Stimulated activated naive B cell treated with anti-CD40 and anti-IgM and Interleukin-4, amounts not matched to agents 10 μg/mL and 1 μg/mL and 100 μg/mL, for 72 hours (primary cell): ENCODE measurements around the gene LDAH.

Experiments used
- ATAC-seq, 2 donors: fragments of 150-1000 bp; cut with Tn5 transposase; replicated peaks; 2 replicates each; pipeline ENCODE4 v1.10.0; 2021; ENCODE audit warnings: moderate library complexity in 1 of 2
- DNase-seq: peaks from one replicate; pipeline ENCODE4 v3.0.0; 2021
- H3K27ac Mint-ChIP-seq: one replicate; pipeline ENCODE4 v1.8.0; 2022; ENCODE audit warnings: mild to moderate bottlenecking, mixed read lengths
- H3K27me3 Mint-ChIP-seq, 2 donors: one replicate each; pipeline ENCODE4 v1.8.0; 2022; ENCODE audit warnings: mixed read lengths in 2 of 2
- H3K36me3 Mint-ChIP-seq, 2 donors: one replicate each; pipeline ENCODE4 v1.8.0; 2022; ENCODE audit warnings: mixed read lengths in 2 of 2, mild to moderate bottlenecking in 1 of 2
- H3K4me1 Mint-ChIP-seq, 2 donors: one replicate each; pipeline ENCODE4 v1.8.0; 2022; ENCODE audit warnings: mixed read lengths in 2 of 2, mild to moderate bottlenecking in 1 of 2
- H3K4me3 Mint-ChIP-seq, 2 donors: one replicate each; pipeline ENCODE4 v1.8.0; 2022; ENCODE audit warnings: mild to moderate bottlenecking in 2 of 2, mixed read lengths in 2 of 2, moderate library complexity in 1 of 2
- H3K9me3 Mint-ChIP-seq, 2 donors: one replicate each; pipeline ENCODE4 v1.8.0; 2022; ENCODE audit warnings: mixed read lengths in 2 of 2, mild to moderate bottlenecking in 1 of 2

LDAH gene

GRCh38 chr2:20696366-20696765, 126.5 kb downstream of the LDAH start:
- Mint-ChIP-seq H3K4me1 (peaks cover 6 to 23% of the 10 kb centered on the region in 2 donors), H3K9me3 (no peaks in the 10 kb centered on the region), H3K4me3 (no peak overlapping the region), H3K36me3 (peaks cover 11 to 34% of the 10 kb centered on the region in 2 donors), H3K27me3 (no peaks in the 10 kb centered on the region), H3K27ac (no peak overlapping the region)
- DNase-seq, result no peak
- no peak for ATAC-seq

- no peak for DNase-seq
- Mint-ChIP-seq H3K4me3 (no peak overlapping the region), H3K27me3 (no peaks in the 10 kb centered on the region), H3K9me3 (no peaks in the 10 kb centered on the region), H3K27ac (no peak overlapping the region), H3K4me1 (peaks cover 2 to 9% of the 10 kb centered on the region in 2 donors), H3K36me3 (peaks cover 26 to 48% of the 10 kb centered on the region in 2 donors)
- ATAC-seq, result no peak
Measured at GRCh38 chr2:20693317-20693716, 129.6 kb downstream of the LDAH start.

GRCh38 chr2:20692081-20692480, 130.8 kb downstream of the LDAH start:
- peaks cover 34 to 49% of the 10 kb centered on the region in 2 donors for H3K36me3 Mint-ChIP-seq
- H3K27me3 Mint-ChIP-seq, result no peaks in the 10 kb centered on the region
- peaks cover 2 to 9% of the 10 kb centered on the region in 2 donors for H3K4me1 Mint-ChIP-seq
- no peak for ATAC-seq
- no peak for DNase-seq
- no peak overlapping the region for H3K4me3 Mint-ChIP-seq
- H3K9me3 Mint-ChIP-seq, result no peaks in the 10 kb centered on the region
- no peak overlapping the region for H3K27ac Mint-ChIP-seq

DNA sequence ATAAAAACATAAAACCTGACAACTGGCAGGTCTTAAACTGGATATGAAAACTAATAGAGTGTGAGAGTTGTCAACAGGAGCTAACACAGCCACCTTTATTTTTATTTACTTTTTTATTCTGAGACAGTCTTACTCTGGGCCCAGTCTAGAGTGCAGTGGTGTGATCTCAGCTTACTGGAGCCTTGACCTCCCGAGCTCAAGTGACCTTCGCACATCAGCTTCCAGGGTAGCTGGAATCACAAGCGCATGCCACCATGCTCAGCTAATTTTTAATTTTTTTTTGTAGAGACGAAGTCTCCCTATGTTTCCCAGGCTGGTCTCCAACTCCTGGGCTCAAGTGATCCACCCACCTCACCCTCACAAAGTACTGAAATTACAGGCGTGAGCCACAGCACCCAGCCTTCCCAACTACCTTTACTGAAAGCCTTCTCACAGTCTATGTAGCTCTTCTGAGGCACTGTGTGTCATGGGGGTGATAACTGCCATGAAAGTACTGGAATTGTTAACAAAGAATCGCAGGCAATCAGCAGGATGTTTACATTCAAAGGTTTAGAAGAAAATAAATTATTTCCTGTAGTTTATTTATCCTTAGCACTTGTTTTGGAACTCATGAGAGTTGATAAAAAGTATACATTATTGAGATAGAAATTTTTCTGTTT, 131.7 kb downstream of the LDAH start:
- H3K36me3 Mint-ChIP-seq, result peaks cover 43 to 53% of the 10 kb centered on the region in 2 donors
- no peaks in the 10 kb centered on the region for H3K9me3 Mint-ChIP-seq
- H3K27me3 Mint-ChIP-seq, result no peaks in the 10 kb centered on the region
- no peak overlapping the region for H3K4me3 Mint-ChIP-seq
- no peak for ATAC-seq
- H3K27ac Mint-ChIP-seq, result no peak overlapping the region
- H3K4me1 Mint-ChIP-seq, result peaks cover 2 to 9% of the 10 kb centered on the region in 2 donors
- DNase-seq, result no peak

DNA sequence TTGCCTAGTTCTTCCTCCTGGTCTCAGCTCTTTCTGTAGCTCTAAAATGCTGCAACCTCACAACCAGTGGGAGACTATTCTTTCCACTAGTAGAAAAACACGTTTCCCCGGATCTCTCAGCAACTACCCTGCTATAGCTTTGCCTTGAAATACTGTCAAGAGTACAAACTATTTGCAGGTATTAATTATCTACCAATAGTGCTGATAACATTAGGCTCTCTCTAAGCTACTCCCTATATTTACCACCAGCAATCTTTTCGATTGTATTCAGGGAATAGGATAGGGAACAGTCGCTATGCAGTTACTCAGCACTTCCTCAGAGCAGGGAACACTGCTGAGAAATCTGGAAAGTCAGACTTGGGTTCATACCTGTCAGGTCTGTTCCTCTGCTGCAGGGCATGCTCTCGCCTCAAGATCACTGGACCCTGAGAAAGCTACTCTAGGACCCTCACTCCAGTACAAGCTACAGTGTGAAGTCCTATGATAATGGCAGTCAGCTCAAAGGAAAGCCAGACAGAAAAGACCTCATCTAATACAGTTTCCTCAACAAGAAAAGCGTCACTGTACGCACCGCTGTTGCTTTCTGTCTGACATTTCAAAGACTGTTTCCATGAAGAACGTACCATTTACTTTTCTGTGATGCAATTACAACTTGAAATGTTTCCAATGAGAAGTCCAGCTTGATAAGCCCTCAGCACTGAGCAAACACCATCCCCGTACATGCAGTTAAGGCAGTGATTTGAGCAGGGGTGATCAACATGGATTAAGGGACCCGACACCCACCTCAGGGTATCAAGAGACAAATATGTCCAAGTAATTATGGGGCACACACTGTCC, 133.3 kb downstream of the LDAH start:
- Mint-ChIP-seq H3K27ac (no peak overlapping the region), H3K9me3 (no peaks in the 10 kb centered on the region), H3K4me1 (no peaks in the 10 kb centered on the region), H3K4me3 (no peak overlapping the region), H3K27me3 (no peaks in the 10 kb centered on the region), H3K36me3 (peaks cover 49 to 52% of the 10 kb centered on the region in 2 donors)
- DNase-seq (no peak), ATAC-seq (no peak)

- H3K36me3 Mint-ChIP-seq, result peaks cover 55 to 68% of the 10 kb centered on the region in 2 donors
Measured at GRCh38 chr2:20687260-20687832, 135.6 kb downstream of the LDAH start.

DNA sequence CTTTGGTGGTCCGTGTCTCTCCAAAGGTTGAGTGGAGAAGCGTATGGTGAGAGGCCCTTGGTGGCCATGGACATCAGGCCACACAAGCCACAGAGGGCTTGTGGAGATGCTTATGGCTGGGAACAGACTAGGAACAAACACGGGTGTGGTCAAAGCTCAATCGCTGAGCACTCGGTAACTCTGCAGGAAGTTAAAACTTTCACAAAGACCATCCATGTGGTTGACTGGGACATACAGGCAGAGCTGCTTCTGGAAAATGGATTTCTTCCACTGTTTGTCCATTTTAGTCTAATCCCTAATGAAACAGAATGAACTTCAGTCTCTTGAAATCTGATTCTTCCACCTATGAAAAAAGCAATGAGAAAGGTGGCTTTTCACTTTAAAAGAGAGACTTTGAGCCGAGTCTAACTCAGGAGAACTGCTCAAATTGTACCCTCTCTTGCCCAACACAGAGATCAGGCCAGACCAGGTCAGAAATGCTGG, 138.3 kb downstream of the LDAH start:
- no peak for DNase-seq
- Mint-ChIP-seq H3K36me3 (peaks cover 55 to 72% of the 10 kb centered on the region in 2 donors), H3K9me3 (no peaks in the 10 kb centered on the region), H3K4me1 (no peaks in the 10 kb centered on the region), H3K4me3 (no peak overlapping the region), H3K27me3 (no peaks in the 10 kb centered on the region), H3K27ac (no peak overlapping the region)
- no peak for ATAC-seq

More at GRCh38 chr2:20687260-20687832, 135.6 kb downstream of the LDAH start:
- DNase-seq (no peak), ATAC-seq (no peak)
- H3K4me3 Mint-ChIP-seq, result no peak overlapping the region
- H3K27ac Mint-ChIP-seq, result no peak overlapping the region
- no peaks in the 10 kb centered on the region for H3K27me3 Mint-ChIP-seq
- H3K9me3 Mint-ChIP-seq, result no peaks in the 10 kb centered on the region
- H3K4me1 Mint-ChIP-seq, result no peaks in the 10 kb centered on the region

GRCh38 chr2:20682167-20682920, 140.6 kb downstream of the LDAH start:
- H3K9me3 Mint-ChIP-seq, result no peaks in the 10 kb centered on the region
- H3K36me3 Mint-ChIP-seq, result peaks cover 41 to 60% of the 10 kb centered on the region in 2 donors
- ATAC-seq, result no peak
- H3K27ac Mint-ChIP-seq, result no peak overlapping the region
- H3K4me3 Mint-ChIP-seq, result no peak overlapping the region
- DNase-seq, result no peak
- no peaks in the 10 kb centered on the region for H3K27me3 Mint-ChIP-seq
- H3K4me1 Mint-ChIP-seq, result peaks cover 2 to 7% of the 10 kb centered on the region in 2 donors

GRCh38 chr2:20680744-20681375, 142.0 kb downstream of the LDAH start:
- DNase-seq (no peak), ATAC-seq (no peak)

DNA sequence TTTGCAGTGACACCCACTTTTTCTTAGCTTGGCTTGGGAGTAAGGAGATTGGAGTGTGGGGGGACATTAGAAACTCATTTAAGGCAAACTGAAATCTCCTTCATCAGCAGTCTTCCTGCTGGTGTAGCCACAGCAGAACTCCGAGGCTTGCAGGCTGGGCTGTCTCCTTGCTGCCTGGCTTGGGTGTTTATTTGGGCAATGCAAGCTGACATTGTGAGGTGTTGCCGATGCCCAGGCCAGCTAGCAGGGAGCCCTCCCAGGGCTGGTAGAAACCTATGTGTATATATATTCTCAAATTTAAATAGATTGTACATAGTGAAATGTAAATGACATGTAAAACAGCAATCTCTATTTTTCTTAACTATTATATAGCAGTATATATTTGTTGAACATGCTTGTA, 144.1 kb downstream of the LDAH start:
- Mint-ChIP-seq H3K36me3 (peaks cover 21 to 42% of the 10 kb centered on the region in 2 donors), H3K27me3 (peaks cover 0 to under 1% of the 10 kb centered on the region in 2 donors), H3K4me3 (no peak overlapping the region), H3K27ac (no peak overlapping the region), H3K4me1 (peaks cover 23 to 37% of the 10 kb centered on the region in 2 donors), H3K9me3 (no peaks in the 10 kb centered on the region)
- ATAC-seq, result no peak
- no peak for DNase-seq

More at GRCh38 chr2:20680744-20681375, 142.0 kb downstream of the LDAH start:
- no peak overlapping the region for H3K4me3 Mint-ChIP-seq
- peaks cover 13 to 22% of the 10 kb centered on the region in 2 donors for H3K4me1 Mint-ChIP-seq
- peaks cover 31 to 54% of the 10 kb centered on the region in 2 donors for H3K36me3 Mint-ChIP-seq
- H3K9me3 Mint-ChIP-seq, result no peaks in the 10 kb centered on the region
- no peaks in the 10 kb centered on the region for H3K27me3 Mint-ChIP-seq
- no peak overlapping the region for H3K27ac Mint-ChIP-seq

DNA sequence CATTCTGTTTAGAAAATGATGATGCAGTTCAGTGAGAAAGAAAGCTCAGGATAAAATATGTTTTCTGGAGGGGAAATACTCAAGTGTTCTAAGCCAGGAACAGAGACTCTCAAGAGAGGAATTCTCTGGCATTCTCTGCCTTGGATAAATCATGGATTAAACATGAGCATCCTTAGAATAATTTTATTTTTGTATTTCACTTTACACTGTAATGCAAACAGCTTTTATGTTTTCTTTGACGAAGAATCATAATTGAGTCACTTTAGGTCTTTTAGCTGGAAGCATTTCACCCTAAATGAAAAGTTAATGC, 144.9 kb downstream of the LDAH start:
- no peak for DNase-seq
- Mint-ChIP-seq H3K27ac (no peak overlapping the region), H3K36me3 (peaks cover 16 to 38% of the 10 kb centered on the region in 2 donors), H3K4me3 (peak overlapping the region in 1 of 2 donors; percentile 22), H3K4me1 (peaks cover 23 to 37% of the 10 kb centered on the region in 2 donors), H3K9me3 (no peaks in the 10 kb centered on the region), H3K27me3 (peaks cover 4% of the 10 kb centered on the region in 2 donors)
- ATAC-seq, result no peak

DNA sequence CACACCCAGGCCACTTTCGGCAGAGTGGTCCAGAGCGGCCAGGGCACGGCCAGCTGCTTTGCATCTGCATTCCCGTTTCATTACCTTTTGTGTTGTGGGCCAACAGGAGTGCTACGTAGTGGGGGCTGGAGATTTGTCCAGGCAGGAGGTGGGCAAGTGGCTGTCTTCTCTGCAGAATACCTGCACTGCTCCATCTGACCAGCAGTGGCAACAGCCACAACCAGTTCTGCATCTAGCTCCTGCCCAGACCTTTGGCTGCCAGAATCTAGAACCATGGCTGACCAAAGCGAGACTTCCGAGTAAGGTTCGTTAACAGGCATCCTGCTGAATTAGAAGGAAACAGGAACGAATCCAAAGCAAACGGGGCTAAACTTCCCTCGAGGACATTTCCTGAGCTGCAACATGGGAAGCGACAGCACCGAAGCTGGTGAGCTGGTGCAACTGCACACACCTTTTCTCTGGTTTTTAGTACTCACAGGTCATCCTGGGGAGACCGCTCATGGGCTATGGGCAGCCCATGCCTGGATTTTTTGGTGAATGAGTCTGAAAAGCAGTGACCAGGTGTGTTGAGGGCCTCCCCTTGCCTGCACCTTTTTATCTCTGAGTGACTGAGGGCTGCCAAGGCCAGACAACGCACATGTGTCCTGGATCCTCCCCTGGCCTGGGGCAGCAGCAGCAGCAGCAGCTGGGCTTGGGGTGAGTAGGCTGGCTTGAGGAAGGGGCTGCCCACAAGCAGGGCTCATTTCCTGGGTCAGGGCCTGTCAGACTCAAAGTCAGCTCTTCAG, 145.4 kb downstream of the LDAH start:
- DNase-seq (no peak), ATAC-seq (peak in 1 of 2 donors; percentile 19)
- H3K4me3 Mint-ChIP-seq, result peak overlapping the region in 1 of 2 donors; percentile 22
- H3K36me3 Mint-ChIP-seq, result peaks cover 12 to 32% of the 10 kb centered on the region in 2 donors
- H3K9me3 Mint-ChIP-seq, result no peaks in the 10 kb centered on the region
- peaks cover 5 to 9% of the 10 kb centered on the region in 2 donors for H3K27me3 Mint-ChIP-seq
- peak overlapping the region; percentile 65 for H3K27ac Mint-ChIP-seq
- peaks cover 23 to 39% of the 10 kb centered on the region in 2 donors for H3K4me1 Mint-ChIP-seq
